Fibroblast of lung (primary cell): ENCODE data around the gene RINL.

Experiments
- EZH2 ChIP-seq: IDR thresholded peaks from 2 replicates; pipeline ENCODE4 v1.5.1; 2012; ENCODE audit warnings: low read length, control low read depth, mild to moderate bottlenecking; ENCODE audit errors: missing control alignments
- TF ChIP-seq, protein P1 (sequence below), 2 donors: IDR thresholded peaks in 1 of 2; conservative IDR thresholded peaks in 1 of 2; 1 replicate in 1 of 2; 2 replicates in 1 of 2; pipeline ENCODE4 v1.5.1; 2011 to 2012; ENCODE audit warnings: low read length in 2 of 2, control low read depth in 1 of 2, inconsistent platforms in 1 of 2, low read depth in 1 of 2, mild to moderate bottlenecking in 1 of 2

DNA sequence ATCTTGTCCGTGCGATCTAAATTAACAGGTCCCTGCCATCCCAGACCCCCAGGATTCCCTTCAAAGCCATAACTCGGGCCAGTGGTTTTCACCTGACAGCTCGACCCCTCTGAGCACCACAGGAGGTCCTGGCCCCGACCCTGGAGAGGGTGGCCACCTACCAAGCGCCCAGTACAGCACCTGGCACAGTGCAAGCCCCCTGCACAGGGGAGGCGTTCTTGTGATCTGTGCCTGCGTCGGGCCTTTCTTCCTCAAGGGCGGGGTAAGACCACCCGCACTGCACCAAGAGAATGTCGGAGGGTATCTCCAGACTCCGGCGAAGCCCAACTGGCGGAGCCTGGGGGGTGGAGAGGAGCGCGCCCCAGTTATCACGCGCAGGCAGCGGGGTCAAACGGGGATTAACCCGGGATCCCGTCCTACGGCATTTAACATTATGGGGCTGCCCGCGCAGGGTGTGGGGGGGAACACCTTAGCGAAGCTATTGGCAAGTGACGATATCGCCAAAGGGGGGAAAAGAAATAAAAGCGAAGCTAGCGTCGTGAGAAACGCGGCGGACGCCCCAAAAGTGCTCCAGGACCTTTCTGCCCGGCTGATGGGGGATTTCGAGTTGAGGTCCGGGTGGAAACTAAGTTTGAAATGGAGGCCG lies 27.0 kb downstream of the RINL start:
- TF ChIP-seq, protein P1, sequence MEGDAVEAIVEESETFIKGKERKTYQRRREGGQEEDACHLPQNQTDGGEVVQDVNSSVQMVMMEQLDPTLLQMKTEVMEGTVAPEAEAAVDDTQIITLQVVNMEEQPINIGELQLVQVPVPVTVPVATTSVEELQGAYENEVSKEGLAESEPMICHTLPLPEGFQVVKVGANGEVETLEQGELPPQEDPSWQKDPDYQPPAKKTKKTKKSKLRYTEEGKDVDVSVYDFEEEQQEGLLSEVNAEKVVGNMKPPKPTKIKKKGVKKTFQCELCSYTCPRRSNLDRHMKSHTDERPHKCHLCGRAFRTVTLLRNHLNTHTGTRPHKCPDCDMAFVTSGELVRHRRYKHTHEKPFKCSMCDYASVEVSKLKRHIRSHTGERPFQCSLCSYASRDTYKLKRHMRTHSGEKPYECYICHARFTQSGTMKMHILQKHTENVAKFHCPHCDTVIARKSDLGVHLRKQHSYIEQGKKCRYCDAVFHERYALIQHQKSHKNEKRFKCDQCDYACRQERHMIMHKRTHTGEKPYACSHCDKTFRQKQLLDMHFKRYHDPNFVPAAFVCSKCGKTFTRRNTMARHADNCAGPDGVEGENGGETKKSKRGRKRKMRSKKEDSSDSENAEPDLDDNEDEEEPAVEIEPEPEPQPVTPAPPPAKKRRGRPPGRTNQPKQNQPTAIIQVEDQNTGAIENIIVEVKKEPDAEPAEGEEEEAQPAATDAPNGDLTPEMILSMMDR (conservative IDR thresholded peaks at IDR 0.05 in 1 of 2, IDR thresholded peaks at IDR 0.05 in 1 of 2; ENCODE audit: low read depth in 1 of 2, low read length in 2 of 2) = no peak
- no peak for TF ChIP-seq EZH2
